GM21447 (cell line): ENCODE measurements around the gene CDKL5.
"Not testable (repeated sequence)": the region's sequence is repeated elsewhere in the genome, so short reads cannot be mapped to it uniquely, and the experiment has no call there.

Experiments
- ATAC-seq: cut with Tn5 transposase; IDR thresholded peaks from one replicate; pipeline ENCODE4 v1.9.1; 2021; ENCODE audit not compliant: unreplicated experiment

The CDKL5 gene

GRCh38 chrX:18573556-18573955, 148.1 kb downstream of the CDKL5 start:
- ATAC-seq = no peak

GRCh38 chrX:18574591-18574990, 149.2 kb downstream of the CDKL5 start:
- ATAC-seq = no peak

- ATAC-seq = no peak
Observed at GRCh38 chrX:18575744-18576143, 150.3 kb downstream of the CDKL5 start.

GRCh38 chrX:18577400-18577799, 152.0 kb downstream of the CDKL5 start:
- no peak for ATAC-seq

- ATAC-seq = no peak
Observed at GRCh38 chrX:18578546-18578945, 153.1 kb downstream of the CDKL5 start.

- no peak for ATAC-seq
Observed at GRCh38 chrX:18579495-18579894, 154.1 kb downstream of the CDKL5 start.

- ATAC-seq = no peak
Observed at GRCh38 chrX:18582910-18583493, 157.6 kb downstream of the CDKL5 start.

GRCh38 chrX:18589292-18589691, 163.9 kb downstream of the CDKL5 start:
- ATAC-seq = not testable (repeated sequence)

GRCh38 chrX:18591834-18592233, 166.4 kb downstream of the CDKL5 start:
- no peak for ATAC-seq

GRCh38 chrX:18594079-18594478, 168.7 kb downstream of the CDKL5 start:
- no peak for ATAC-seq

GRCh38 chrX:18596096-18596495, 170.7 kb downstream of the CDKL5 start:
- ATAC-seq = no peak

GRCh38 chrX:18598413-18598812, 173.0 kb downstream of the CDKL5 start:
- ATAC-seq = no peak

GRCh38 chrX:18607966-18608365, 182.6 kb downstream of the CDKL5 start:
- ATAC-seq = no peak

- no peak for ATAC-seq
Observed at GRCh38 chrX:18613930-18614639, 188.7 kb downstream of the CDKL5 start.

- ATAC-seq = no peak
Observed at GRCh38 chrX:18616688-18617406, 191.4 kb downstream of the CDKL5 start.

- no peak for ATAC-seq
Observed at GRCh38 chrX:18617407-18617750, 192.0 kb downstream of the CDKL5 start.

- ATAC-seq = no peak
Observed at GRCh38 chrX:18619288-18619687, 193.9 kb downstream of the CDKL5 start.

GRCh38 chrX:18620349-18620748, 194.9 kb downstream of the CDKL5 start:
- ATAC-seq = no peak

- ATAC-seq = no peak
Observed at GRCh38 chrX:18624599-18624998, 199.2 kb downstream of the CDKL5 start.

- no peak for ATAC-seq
Observed at GRCh38 chrX:18630934-18631333, 205.5 kb downstream of the CDKL5 start.

- ATAC-seq = no peak
Observed at GRCh38 chrX:18638398-18638797, 213.0 kb downstream of the CDKL5 start.

GRCh38 chrX:18639280-18639679, 213.9 kb downstream of the CDKL5 start:
- no peak for ATAC-seq
